Upper lobe of left lung (tissue), 6 donors: ENCODE measurements around the gene FBXW11. TPM values are rescaled to one million over a fixed set of nuclear protein-coding genes. Genes with fewer than 3 reads are reported as not detected.

Source experiments
- ATAC-seq, 2 donors: fragments of 200-7000 bp; cut with Tn5 transposase; one replicate each; pipeline ENCODE4 v1.9.1; 2022; ENCODE audit warnings: mild to moderate bottlenecking in 2 of 2, moderate library complexity in 2 of 2; ENCODE audit not compliant: low FRiP score in 2 of 2
- DNase-seq, 2 donors: peaks; one replicate each; pipeline ENCODE4 v3.0.0-alpha.2; 2019 to 2020
- H3K27ac ChIP-seq, 4 donors: fragments of 200-600 bp; sonication (generic); one replicate each; pipeline ENCODE4 v1.5.1; 2016 to 2019
- H3K27me3 ChIP-seq, 4 donors: fragments of 200-600 bp; sonication (generic); one replicate each; pipeline ENCODE4 v1.5.1; 2017 to 2019
- H3K36me3 ChIP-seq, 4 donors: fragments of 200-600 bp; sonication (generic); one replicate each; pipeline ENCODE4 v1.5.1; 2016 to 2019
- H3K4me1 ChIP-seq, 4 donors: fragments of 200-600 bp; sonication (generic); one replicate each; pipeline ENCODE4 v1.5.1; 2018 to 2019
- H3K4me3 ChIP-seq, 4 donors: fragments of 200-600 bp; sonication (generic); one replicate each; pipeline ENCODE4 v1.5.1; 2017 to 2019; ENCODE audit warnings: mild to moderate bottlenecking in 2 of 4, moderate library complexity in 1 of 4
- H3K9me3 ChIP-seq, 4 donors: fragments of 200-600 bp; sonication (generic); one replicate each; pipeline ENCODE4 v1.5.1; 2018 to 2019
- EP300 ChIP-seq, 4 donors: sonication (generic); formaldehyde crosslinking; IDR thresholded peaks; one replicate each; pipeline ENCODE4 v1.5.1; 2017; ENCODE audit warnings: antibody characterized with exemption in 4 of 4, control low read depth in 2 of 4
- POLR2A ChIP-seq, 4 donors: fragments of 450-650 bp; IDR thresholded peaks; one replicate each; pipeline ENCODE4 v1.5.1; 2016 to 2017; ENCODE audit warnings: antibody characterized with exemption in 4 of 4, mild to moderate bottlenecking in 2 of 4
- POLR2AphosphoS5 ChIP-seq, 2 donors: sonication (generic); formaldehyde crosslinking; IDR thresholded peaks; one replicate each; pipeline ENCODE4 v1.5.1; 2017; ENCODE audit warnings: antibody characterized with exemption in 2 of 2
- WGBS, 2 donors: methylation state at CpG; one replicate each; pipeline ENCODE4 v1.1.5; 2017 to 2018; 5-methylcytosine and 5-hydroxymethylcytosine counted together
- total RNA-seq, 6 donors: library from RNA; depleted of rRNA in 4 of 6; stranded (reverse); fragments of >200 nt in 4 of 6; gene quantifications; one replicate each; pipeline versions ENCODE4 v1.1.0 to v1.2.1, GENCODE V29; 2016 to 2021
- TF ChIP-seq, protein P1 (sequence below), 6 experiments: fragments of 450-650 bp in 4 of 6; fragments of 200-600 bp in 2 of 6; sonication (generic) in 2 of 6; IDR thresholded peaks; one replicate each; pipeline ENCODE4 v1.5.1; 2016 to 2019; ENCODE audit warnings: antibody characterized with exemption in 6 of 6
- donor health status: DM: no; HTN: no; CAD: no; lungs with moderate emphysema.
- donor health status: DM: no; HTN: yes; CAD: no; lungs with severe emphysema.

The FBXW11 gene
- total RNA-seq, 6 donors from 2014 or later = 37.2 to 80.0 (median 48.9) TPM

GRCh38 chr5:171849585-171850323, 156.7 kb downstream of the FBXW11 start:
- Histone ChIP-seq H3K9me3 (no peaks in the 10 kb centered on the region), H3K27me3 (no peaks in the 10 kb centered on the region), H3K4me1 (no peaks in the 10 kb centered on the region), H3K27ac (no peak overlapping the region), H3K4me3 (no peak overlapping the region), H3K36me3 (no peaks in the 10 kb centered on the region)
- WGBS, 2 donors = 90 to 98% methylated on average over 13 to 14 of the region's 14 CpGs
- peak in 1 of 2 donors; percentile 41 for ATAC-seq
- no peak for TF ChIP-seq EP300 (IDR thresholded peaks at IDR 0.05)
- no peak for TF ChIP-seq POLR2AphosphoS5 (IDR thresholded peaks at IDR 0.05)
- no peak for TF ChIP-seq POLR2A (IDR thresholded peaks at IDR 0.05)
- TF ChIP-seq, protein P1, sequence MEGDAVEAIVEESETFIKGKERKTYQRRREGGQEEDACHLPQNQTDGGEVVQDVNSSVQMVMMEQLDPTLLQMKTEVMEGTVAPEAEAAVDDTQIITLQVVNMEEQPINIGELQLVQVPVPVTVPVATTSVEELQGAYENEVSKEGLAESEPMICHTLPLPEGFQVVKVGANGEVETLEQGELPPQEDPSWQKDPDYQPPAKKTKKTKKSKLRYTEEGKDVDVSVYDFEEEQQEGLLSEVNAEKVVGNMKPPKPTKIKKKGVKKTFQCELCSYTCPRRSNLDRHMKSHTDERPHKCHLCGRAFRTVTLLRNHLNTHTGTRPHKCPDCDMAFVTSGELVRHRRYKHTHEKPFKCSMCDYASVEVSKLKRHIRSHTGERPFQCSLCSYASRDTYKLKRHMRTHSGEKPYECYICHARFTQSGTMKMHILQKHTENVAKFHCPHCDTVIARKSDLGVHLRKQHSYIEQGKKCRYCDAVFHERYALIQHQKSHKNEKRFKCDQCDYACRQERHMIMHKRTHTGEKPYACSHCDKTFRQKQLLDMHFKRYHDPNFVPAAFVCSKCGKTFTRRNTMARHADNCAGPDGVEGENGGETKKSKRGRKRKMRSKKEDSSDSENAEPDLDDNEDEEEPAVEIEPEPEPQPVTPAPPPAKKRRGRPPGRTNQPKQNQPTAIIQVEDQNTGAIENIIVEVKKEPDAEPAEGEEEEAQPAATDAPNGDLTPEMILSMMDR (IDR thresholded peaks at IDR 0.05) = no peak
- no peak for DNase-seq

DNA sequence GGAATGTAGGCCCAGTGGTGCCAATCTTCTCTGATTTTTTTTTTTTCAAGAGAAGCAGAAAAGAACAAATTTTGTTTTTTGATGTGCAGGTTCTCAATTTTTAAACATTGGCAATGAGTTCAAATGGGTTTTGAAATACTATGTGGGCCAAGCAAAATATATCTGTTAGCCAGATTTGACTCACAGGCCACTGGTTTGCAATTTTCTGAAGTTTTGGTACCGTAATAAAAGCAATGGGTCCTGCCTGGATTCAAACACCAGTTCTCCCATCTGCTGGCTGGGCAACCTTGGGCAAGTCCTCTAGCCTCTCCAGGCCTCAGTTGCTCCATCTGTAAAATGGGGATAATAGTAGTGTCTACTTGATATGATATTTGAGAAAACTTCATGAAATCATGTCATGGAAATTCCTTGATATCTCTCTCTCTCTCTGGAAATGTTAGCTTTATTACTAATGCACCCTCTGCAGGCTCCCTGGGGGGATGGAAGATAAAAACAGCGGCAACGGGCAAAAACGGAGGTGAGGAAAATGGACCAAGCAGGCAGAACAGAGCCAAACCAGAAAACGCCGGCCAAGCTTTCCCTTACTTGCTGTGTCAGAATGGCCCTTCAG, 157.4 kb downstream of the FBXW11 start:
- Histone ChIP-seq H3K4me3 (no peak overlapping the region), H3K27ac (no peak overlapping the region), H3K36me3 (no peaks in the 10 kb centered on the region), H3K9me3 (no peaks in the 10 kb centered on the region), H3K4me1 (no peaks in the 10 kb centered on the region), H3K27me3 (no peaks in the 10 kb centered on the region)
- DNase-seq = no peak
- TF ChIP-seq EP300 (IDR thresholded peaks at IDR 0.05) = no peak
- TF ChIP-seq, protein P1 (IDR thresholded peaks at IDR 0.05) = no peak
- TF ChIP-seq POLR2A (IDR thresholded peaks at IDR 0.05) = no peak
- TF ChIP-seq POLR2AphosphoS5 (IDR thresholded peaks at IDR 0.05) = no peak
- 89 to 95% methylated on average over 6 of the region's 6 CpGs for WGBS, 2 donors
- ATAC-seq = no peak

DNA sequence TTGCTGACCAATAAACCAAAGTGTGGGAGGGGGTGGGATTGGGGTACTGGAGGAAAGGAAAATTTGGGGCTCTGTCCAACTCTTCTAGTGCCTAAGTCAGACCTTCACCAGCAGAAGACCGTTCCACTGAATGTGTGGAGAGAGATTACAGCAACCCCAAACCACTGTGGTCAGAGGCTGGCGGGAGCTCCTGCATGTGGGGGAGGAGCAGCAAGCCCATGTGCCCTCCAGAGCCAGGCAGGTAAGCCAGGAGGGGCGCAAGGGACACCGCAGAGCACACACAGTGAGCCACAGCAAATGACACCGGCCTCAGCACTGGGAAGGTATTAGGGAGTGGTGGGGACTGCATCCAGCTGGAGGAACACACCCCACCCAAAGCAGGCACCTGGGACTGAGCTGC, 158.0 kb downstream of the FBXW11 start:
- no peak overlapping the region for H3K27ac ChIP-seq
- H3K9me3 ChIP-seq = no peaks in the 10 kb centered on the region
- TF ChIP-seq, protein P1 (IDR thresholded peaks at IDR 0.05) = no peak
- TF ChIP-seq POLR2AphosphoS5 (IDR thresholded peaks at IDR 0.05) (no peak), EP300 (IDR thresholded peaks at IDR 0.05) (no peak), POLR2A (IDR thresholded peaks at IDR 0.05) (no peak)
- no peaks in the 10 kb centered on the region for H3K4me1 ChIP-seq
- no peak for ATAC-seq
- no peak overlapping the region for H3K4me3 ChIP-seq
- no peaks in the 10 kb centered on the region for H3K27me3 ChIP-seq
- peak in 1 of 2 donors; percentile 24 for DNase-seq
- 70 to 83% methylated on average over 5 of the region's 5 CpGs for WGBS, 2 donors
- H3K36me3 ChIP-seq = no peaks in the 10 kb centered on the region

DNA sequence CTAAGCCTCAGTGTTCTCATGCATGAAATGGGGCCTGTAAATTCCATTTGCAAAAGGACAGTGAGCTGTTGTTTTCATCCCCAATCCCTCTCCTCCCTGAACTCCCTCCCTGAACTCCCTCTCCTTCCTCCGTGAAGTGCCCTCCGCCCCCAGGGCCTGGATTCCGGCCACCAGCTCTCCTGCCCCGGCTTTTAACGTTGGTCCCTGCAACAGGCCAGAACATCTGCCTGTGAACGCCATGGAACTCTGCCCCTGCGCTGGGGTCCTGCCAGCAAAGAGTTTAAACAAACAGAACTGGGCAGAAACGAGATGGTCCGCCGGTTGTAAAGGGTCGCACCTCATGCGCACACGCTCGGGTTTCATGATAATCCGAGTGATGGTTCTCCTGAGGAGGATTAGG, 158.4 kb downstream of the FBXW11 start:
- DNase-seq = no peak
- 75 to 81% methylated on average over 15 of the region's 15 CpGs for WGBS, 2 donors

More for the DNA sequence above, 158.4 kb downstream of the FBXW11 start:
- TF ChIP-seq POLR2AphosphoS5 (IDR thresholded peaks at IDR 0.05) (no peak), POLR2A (IDR thresholded peaks at IDR 0.05) (no peak), EP300 (IDR thresholded peaks at IDR 0.05) (no peak)
- TF ChIP-seq, protein P1 (IDR thresholded peaks at IDR 0.05) = no peak
- no peaks in the 10 kb centered on the region for H3K9me3 ChIP-seq
- no peaks in the 10 kb centered on the region for H3K36me3 ChIP-seq
- no peak overlapping the region for H3K27ac ChIP-seq
- H3K27me3 ChIP-seq = no peaks in the 10 kb centered on the region
- no peaks in the 10 kb centered on the region for H3K4me1 ChIP-seq
- ATAC-seq = no peak
- no peak overlapping the region for H3K4me3 ChIP-seq
